OCI-LY3 (cell line): ENCODE measurements around the gene VMP1.

ENCODE experiments used
- CTCF ChIP-seq: fragments of 200-600, 300-600 bp; sonication (generic); IDR thresholded peaks from 2 replicates; pipeline ENCODE4 v1.5.1; 2014; ENCODE audit warnings: antibody characterized with exemption, low read length, low read depth
- EZH2phosphoT487 ChIP-seq: fragments of 200-600 bp; shearing (Covaris generic); IDR thresholded peaks from 2 replicates; pipeline ENCODE4 v1.6.1; 2018; ENCODE audit warnings: antibody characterized with exemption, mixed run types, low read depth

- TF ChIP-seq CTCF (no peak), EZH2phosphoT487 (no peak)
Measured at GRCh38 chr17:59676716-59677115, 30.7 kb upstream of the VMP1 start.
